Upper lobe of right lung (tissue), 1 donor: ENCODE data around the gene PGM2L1. TPM values are rescaled to one million over a fixed set of nuclear protein-coding genes. Genes with fewer than 3 reads are reported as not detected.

Experiments
- ATAC-seq: fragments of 200-7000 bp; cut with Tn5 transposase; one replicate; pipeline ENCODE4 v1.9.1; 2020; ENCODE audit warnings: mild to moderate bottlenecking, moderate library complexity
- DNase-seq: peaks from one replicate; pipeline ENCODE4 v3.0.0-alpha.2; 2020
- H3K27ac ChIP-seq: fragments of 200-600 bp; one replicate; pipeline ENCODE4 v1.8.0; 2022
- H3K27me3 ChIP-seq: fragments of 200-600 bp; one replicate; pipeline ENCODE4 v1.8.0; 2022; ENCODE audit warnings: mild to moderate bottlenecking
- H3K36me3 ChIP-seq: fragments of 200-600 bp; one replicate; pipeline ENCODE4 v1.8.0; 2022
- H3K4me1 ChIP-seq: fragments of 200-600 bp; one replicate; pipeline ENCODE4 v1.8.0; 2022
- H3K4me3 ChIP-seq: fragments of 200-600 bp; one replicate; pipeline ENCODE4 v1.8.0; 2022; ENCODE audit warnings: mild to moderate bottlenecking
- H3K9me3 ChIP-seq: fragments of 200-600 bp; one replicate; pipeline ENCODE4 v1.8.0; 2022
- CTCF ChIP-seq: fragments of 200-600 bp; IDR thresholded peaks from one replicate; pipeline ENCODE4 v1.8.0; 2022; ENCODE audit warnings: antibody characterized with exemption
- intact Hi-C: fragments of 100-400 bp; cut with DNase I; formaldehyde crosslinking; loops from one replicate; pipeline ENCODE4 v1.11.0; 2022
- total RNA-seq: library from RNA; stranded (reverse); fragmentation: NEBNext Ultra II Directional; extraction: Animal tissue kit (Norgen Biotek cat#: 25700); gene quantifications from one replicate; pipeline ENCODE4 v1.2.1, GENCODE V29; 2021
- donor health status: DM: no; HTN: yes; CAD: no; lungs with severe emphysema.

PGM2L1 gene
- total RNA-seq, 1 donor from 2014 or later, result 5.1 TPM

GRCh38 chr11:74412321-74412720 lies 14.1 kb upstream of the PGM2L1 start:
- TF ChIP-seq CTCF, result no peak
- ATAC-seq, result no peak

GRCh38 chr11:74409633-74410032 lies 11.4 kb upstream of the PGM2L1 start:
- DNase-seq, result no peak
- no peak for TF ChIP-seq CTCF
- H3K4me3 ChIP-seq, result no peak overlapping the region
- H3K27ac ChIP-seq, result no peak overlapping the region
- H3K36me3 ChIP-seq, result no peaks in the 10 kb centered on the region
- H3K4me1 ChIP-seq, result no peaks in the 10 kb centered on the region
- no peaks in the 10 kb centered on the region for H3K9me3 ChIP-seq
- no peak for ATAC-seq
- H3K27me3 ChIP-seq, result no peaks in the 10 kb centered on the region
- intact Hi-C loops, result no loop called here

More at GRCh38 chr11:74412321-74412720, 14.1 kb upstream of the PGM2L1 start:
- Histone ChIP-seq H3K27ac (no peak overlapping the region), H3K36me3 (no peaks in the 10 kb centered on the region), H3K4me1 (no peaks in the 10 kb centered on the region), H3K4me3 (no peak overlapping the region), H3K9me3 (no peaks in the 10 kb centered on the region), H3K27me3 (no peaks in the 10 kb centered on the region)
- intact Hi-C loops, result no loop called here
- DNase-seq, result no peak

GRCh38 chr11:74403607-74404321 lies 5.5 kb upstream of the PGM2L1 start:
- H3K36me3 ChIP-seq, result no peaks in the 10 kb centered on the region
- no peak for DNase-seq
- ATAC-seq, result no peak
- H3K4me1 ChIP-seq, result no peaks in the 10 kb centered on the region
- no peak overlapping the region for H3K27ac ChIP-seq
- H3K4me3 ChIP-seq, result no peak overlapping the region
- TF ChIP-seq CTCF, result no peak
- no peaks in the 10 kb centered on the region for H3K27me3 ChIP-seq
- intact Hi-C loops, result no loop called here
- no peaks in the 10 kb centered on the region for H3K9me3 ChIP-seq

- ATAC-seq (no peak), DNase-seq (no peak)
- Histone ChIP-seq H3K36me3 (no peaks in the 10 kb centered on the region), H3K9me3 (no peaks in the 10 kb centered on the region), H3K4me3 (no peak overlapping the region), H3K4me1 (peaks cover 4% of the 10 kb centered on the region), H3K27ac (no peak overlapping the region), H3K27me3 (no peaks in the 10 kb centered on the region)
- intact Hi-C loops, result no loop called here
- no peak for TF ChIP-seq CTCF
Measured at GRCh38 chr11:74400606-74401005, 2.4 kb upstream of the PGM2L1 start.

DNA sequence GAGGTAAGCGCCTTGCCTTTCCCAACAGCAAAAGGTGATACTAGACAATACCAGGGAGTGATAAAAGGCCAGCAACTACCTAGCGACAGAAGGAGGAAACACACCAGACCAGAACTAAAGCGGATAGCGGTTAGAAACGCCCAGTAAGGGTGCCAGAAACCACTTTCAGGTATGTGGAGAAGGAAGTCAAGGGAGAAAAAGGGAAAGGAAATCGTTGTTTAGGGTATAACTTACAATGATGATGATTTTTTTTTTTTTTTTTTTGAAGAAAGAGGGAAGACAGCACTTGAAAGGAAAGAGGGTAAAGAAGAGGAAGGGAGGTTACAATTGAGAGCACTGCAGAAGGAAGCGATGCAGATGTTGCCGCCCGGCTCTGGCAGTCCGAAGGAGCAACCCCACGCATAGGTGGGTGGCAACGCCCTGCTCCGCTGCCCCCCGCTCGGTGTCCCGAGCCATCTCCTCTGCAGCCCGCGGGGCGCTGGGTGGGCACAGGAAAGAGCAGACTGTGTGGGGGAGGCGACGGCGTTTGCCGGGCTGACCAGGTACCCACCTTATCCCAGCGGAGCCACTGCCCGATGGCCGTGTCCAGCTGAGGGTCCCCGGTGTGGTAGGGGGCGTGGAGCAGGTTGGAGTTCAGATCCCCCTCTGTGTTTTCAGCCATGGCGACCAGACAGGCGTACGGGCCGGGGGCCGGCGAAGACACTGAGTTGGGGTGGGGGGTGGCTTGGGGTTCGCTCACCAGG lies 561 bp downstream of the PGM2L1 start:
- Histone ChIP-seq H3K4me1 (peaks cover 4% of the 10 kb centered on the region), H3K27me3 (no peaks in the 10 kb centered on the region), H3K9me3 (no peaks in the 10 kb centered on the region), H3K36me3 (no peaks in the 10 kb centered on the region), H3K27ac (peak overlapping the region; percentile 91), H3K4me3 (peak overlapping the region; percentile 92)
- intact Hi-C loops, result no loop called here
- peak; percentile 29 for ATAC-seq
- TF ChIP-seq CTCF, result no peak
- DNase-seq, result peak; percentile 74
